OCI-LY1 (cell line): ENCODE results near the gene SEC24B.

Experiments used
- CTCF ChIP-seq: fragments of 200-600 bp; sonication (generic), shearing (Covaris generic); IDR thresholded peaks from 2 replicates; pipeline ENCODE4 v1.5.1; 2017; ENCODE audit warnings: mild to moderate bottlenecking, antibody characterized with exemption, low read length, moderate library complexity, mixed read lengths
- EZH2 ChIP-seq: fragments of 200-600 bp; sonication (generic), shearing (Covaris generic); IDR thresholded peaks from 2 replicates; pipeline ENCODE4 v1.8.0; 2017; ENCODE audit warnings: borderline replicate concordance, mixed run types, mild to moderate bottlenecking, antibody characterized with exemption, low read length, moderate library complexity, mixed read lengths

- TF ChIP-seq CTCF (no peak), EZH2 (no peak)
Measured at GRCh38 chr4:109389369-109390114, 44.1 kb upstream of the SEC24B start.
